ENCODE measurements around the gene ZNF330. TPM values are rescaled to one million over a fixed set of nuclear protein-coding genes. Genes with fewer than 3 reads are reported as not detected.
"Not testable (repeated sequence)": the region's sequence is repeated elsewhere in the genome, so short reads cannot be mapped to it uniquely, and the experiment has no call there.

ZNF330 gene
- total RNA-seq, 4 donors from 2014 or later = 31.2 to 44.9 (median 42.4) TPM

DNA sequence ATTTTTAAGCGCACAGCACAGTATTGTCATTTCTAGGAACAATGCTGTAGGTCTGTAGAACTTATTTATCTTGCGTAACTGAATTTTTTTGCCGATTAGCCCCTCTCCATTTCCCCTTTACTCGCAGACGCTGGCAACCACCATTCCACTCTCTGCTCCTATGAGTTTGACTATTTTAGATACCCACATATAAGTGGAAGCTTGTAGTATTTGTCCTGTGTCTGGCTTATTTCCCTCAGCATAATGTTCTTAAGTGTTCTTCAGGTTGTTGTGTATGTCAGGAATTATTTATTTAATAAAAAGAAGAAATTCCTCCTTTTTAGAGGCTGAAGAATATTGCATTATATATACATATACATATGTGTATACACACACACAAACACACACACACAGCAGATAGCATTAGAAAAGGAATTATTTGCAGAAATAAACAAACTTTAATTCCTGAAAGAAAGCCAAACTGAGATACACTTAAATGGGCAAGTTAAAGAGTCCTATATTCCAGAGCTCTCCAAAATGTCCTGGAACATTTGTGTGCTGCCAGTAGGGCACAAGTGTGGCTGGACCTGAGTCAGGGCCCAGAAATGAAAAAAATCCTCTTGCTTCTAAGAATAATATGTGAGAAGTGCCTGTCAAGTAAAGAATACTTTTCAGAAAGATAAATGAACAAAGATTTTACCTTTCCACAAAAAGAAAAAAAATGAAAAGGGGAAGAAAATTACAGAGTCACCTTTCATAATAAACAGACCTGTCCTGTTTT, 4.5 kb upstream of the ZNF330 start:
- Histone ChIP-seq H3K9me3 (no peaks in the 10 kb centered on the region), H3K36me3 (no peaks in the 10 kb centered on the region), H3K4me3 (no peak overlapping the region), H3K4me1 (peaks cover 0 to 23% (median 6%) of the 10 kb centered on the region in 3 donors), H3K27me3 (no peaks in the 10 kb centered on the region), H3K27ac (peak overlapping the region; percentile 18 to 58 (median 43))
- TF ChIP-seq, protein P1, sequence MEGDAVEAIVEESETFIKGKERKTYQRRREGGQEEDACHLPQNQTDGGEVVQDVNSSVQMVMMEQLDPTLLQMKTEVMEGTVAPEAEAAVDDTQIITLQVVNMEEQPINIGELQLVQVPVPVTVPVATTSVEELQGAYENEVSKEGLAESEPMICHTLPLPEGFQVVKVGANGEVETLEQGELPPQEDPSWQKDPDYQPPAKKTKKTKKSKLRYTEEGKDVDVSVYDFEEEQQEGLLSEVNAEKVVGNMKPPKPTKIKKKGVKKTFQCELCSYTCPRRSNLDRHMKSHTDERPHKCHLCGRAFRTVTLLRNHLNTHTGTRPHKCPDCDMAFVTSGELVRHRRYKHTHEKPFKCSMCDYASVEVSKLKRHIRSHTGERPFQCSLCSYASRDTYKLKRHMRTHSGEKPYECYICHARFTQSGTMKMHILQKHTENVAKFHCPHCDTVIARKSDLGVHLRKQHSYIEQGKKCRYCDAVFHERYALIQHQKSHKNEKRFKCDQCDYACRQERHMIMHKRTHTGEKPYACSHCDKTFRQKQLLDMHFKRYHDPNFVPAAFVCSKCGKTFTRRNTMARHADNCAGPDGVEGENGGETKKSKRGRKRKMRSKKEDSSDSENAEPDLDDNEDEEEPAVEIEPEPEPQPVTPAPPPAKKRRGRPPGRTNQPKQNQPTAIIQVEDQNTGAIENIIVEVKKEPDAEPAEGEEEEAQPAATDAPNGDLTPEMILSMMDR (IDR thresholded peaks at IDR 0.05) = no peak
- TF ChIP-seq EP300 (IDR thresholded peaks at IDR 0.05) = no peak
- TF ChIP-seq POLR2AphosphoS5 (IDR thresholded peaks at IDR 0.05) = no peak
- TF ChIP-seq POLR2A (IDR thresholded peaks at IDR 0.05) = no peak
- WGBS, 2 donors (ENCODE audit: low coverage in 1 of 2) = 25 to 42% methylated on average over 4 to 5 of the region's 5 CpGs
- ATAC-seq = no peak

DNA sequence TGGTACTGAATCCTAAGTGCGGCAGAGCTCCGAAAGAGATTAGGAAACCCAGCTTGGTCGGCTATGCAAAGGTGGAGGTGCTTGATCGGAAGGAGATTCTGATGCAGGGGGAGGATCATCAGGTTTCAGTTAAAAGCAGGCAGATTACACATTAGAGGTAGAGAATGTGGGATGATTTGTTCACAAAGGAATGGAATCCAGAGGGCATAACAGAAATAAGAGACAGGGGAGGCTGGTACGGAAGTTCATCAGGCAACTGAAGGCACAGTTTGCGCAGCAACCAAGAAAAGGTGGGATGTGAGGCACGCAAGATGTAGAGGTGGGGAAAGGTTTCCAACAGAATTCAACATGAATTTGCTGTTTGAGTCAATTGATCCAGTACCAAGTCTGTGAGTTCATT, 424 bp upstream of the ZNF330 start:
- no peak for ATAC-seq
- peak overlapping the region in 3 of 4 donors; percentile 94 to 97 (median 95) for H3K27ac ChIP-seq
- no peaks in the 10 kb centered on the region for H3K27me3 ChIP-seq
- 86 to 92% methylated on average over 6 to 7 of the region's 7 CpGs for WGBS, 2 donors (ENCODE audit: low coverage in 1 of 2)
- H3K4me1 ChIP-seq = peaks cover 0 to 45% (median 9%) of the 10 kb centered on the region in 3 donors
- no peaks in the 10 kb centered on the region for H3K9me3 ChIP-seq
- H3K36me3 ChIP-seq = peaks cover 5 to 15% of the 10 kb centered on the region in 2 donors
- peak overlapping the region; percentile 73 to 89 for H3K4me3 ChIP-seq
- no peak for TF ChIP-seq EP300 (IDR thresholded peaks at IDR 0.05)
- no peak for TF ChIP-seq POLR2AphosphoS5 (IDR thresholded peaks at IDR 0.05)

DNA sequence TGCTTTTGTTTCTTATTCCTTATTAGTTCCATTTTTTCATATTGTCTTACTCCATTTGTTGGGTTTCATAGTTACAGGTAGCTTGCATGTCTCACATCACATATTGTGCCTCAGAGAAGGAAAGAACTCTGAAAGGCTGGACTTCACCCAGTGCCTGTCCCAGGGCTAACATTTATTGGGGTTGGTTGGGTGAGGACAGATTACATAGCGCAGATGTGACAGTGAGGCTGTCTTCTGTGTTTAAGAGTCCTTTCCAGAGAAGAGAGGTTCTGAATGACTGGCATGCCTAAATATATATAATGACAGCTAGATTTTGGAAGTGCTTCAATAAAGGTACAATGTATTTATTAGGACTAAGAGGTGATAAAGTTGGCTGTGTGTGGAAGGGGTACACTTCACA, 2.7 kb downstream of the ZNF330 start:
- peaks cover 5 to 45% of the 10 kb centered on the region in 2 donors for H3K36me3 ChIP-seq
- H3K27ac ChIP-seq = no peak overlapping the region
- H3K9me3 ChIP-seq = no peaks in the 10 kb centered on the region
- H3K27me3 ChIP-seq = no peaks in the 10 kb centered on the region
- 100% methylated on average over 1 of the region's 1 CpG; no CpG with 5 or more reads in 1 of the 2 donors for WGBS, 2 donors (ENCODE audit: low coverage in 1 of 2)
- H3K4me1 ChIP-seq = peaks cover 0 to 29% (median 3%) of the 10 kb centered on the region in 3 donors
- no peak overlapping the region for H3K4me3 ChIP-seq
- ATAC-seq = no peak
- TF ChIP-seq POLR2A (IDR thresholded peaks at IDR 0.05) = no peak
- TF ChIP-seq, protein P1 (IDR thresholded peaks at IDR 0.05) = no peak
- no peak for TF ChIP-seq POLR2AphosphoS5 (IDR thresholded peaks at IDR 0.05)
- no peak for TF ChIP-seq EP300 (IDR thresholded peaks at IDR 0.05)

DNA sequence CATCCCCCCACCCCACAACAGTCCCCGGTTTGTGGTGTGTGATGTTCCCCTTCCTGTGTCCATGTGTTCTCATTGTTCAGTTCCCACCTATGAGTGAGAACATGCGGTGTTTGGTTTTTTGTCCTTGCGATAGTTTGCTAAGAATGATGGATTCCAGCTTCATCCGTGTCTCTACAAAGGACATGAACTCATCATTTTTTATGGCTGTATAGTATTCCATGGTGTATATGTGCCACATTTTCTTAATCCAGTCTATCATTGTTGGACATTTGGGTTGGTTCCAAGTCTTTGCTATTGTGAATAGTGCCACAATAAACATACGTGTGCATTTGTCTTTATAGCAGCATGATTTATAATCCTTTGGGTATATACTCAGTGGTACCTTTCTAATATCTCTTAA, 6.6 kb downstream of the ZNF330 start:
- not testable (repeated sequence) for H3K9me3 ChIP-seq, H3K27ac ChIP-seq, ATAC-seq, H3K27me3 ChIP-seq, H3K4me3 ChIP-seq
- H3K4me1 ChIP-seq = peaks cover 0 to 22% (median 3%) of the 10 kb centered on the region in 3 donors
- 95 to 98% methylated on average over 3 of the region's 5 CpGs for WGBS, 2 donors (ENCODE audit: low coverage in 1 of 2)
- H3K36me3 ChIP-seq = peaks cover 19 to 82% of the 10 kb centered on the region in 2 donors

DNA sequence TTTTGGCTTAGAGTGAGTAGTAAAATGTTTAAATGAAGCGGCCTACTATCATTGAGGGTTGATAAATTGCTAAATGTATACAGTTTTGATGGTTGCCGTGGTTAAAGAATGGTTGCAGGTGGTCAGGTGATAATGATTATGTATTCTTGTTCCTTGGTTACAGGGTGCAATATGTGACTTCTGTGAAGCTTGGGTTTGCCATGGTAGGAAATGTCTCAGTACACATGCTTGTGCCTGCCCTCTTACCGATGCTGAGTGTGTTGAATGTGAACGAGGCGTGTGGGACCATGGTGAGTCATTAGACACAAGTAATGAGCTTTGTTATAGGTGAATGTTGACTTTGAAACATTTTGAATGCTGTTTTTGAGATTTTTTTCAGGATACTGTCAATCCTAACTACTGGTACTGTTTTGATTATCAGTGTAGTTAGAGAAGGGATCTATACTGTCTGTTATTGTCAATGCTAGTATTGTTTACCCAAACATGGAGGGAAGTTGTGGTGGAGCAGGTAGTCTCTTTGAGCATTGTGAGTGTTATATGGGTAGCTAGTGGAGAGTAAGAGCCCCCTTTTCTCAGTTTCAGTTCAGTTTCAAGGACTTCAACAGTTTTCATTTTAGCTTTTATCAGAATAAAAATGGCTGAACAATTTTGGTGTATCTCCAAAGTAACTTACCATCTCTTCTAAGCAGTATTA, 8.9 kb downstream of the ZNF330 start:
- Histone ChIP-seq H3K27me3 (no peaks in the 10 kb centered on the region), H3K4me3 (no peak overlapping the region), H3K36me3 (peaks cover 25 to 91% of the 10 kb centered on the region in 2 donors), H3K4me1 (no peaks in the 10 kb centered on the region), H3K27ac (no peak overlapping the region), H3K9me3 (no peaks in the 10 kb centered on the region)
- ATAC-seq = no peak
- WGBS, 2 donors (ENCODE audit: low coverage in 1 of 2) = 84 to 86% methylated on average over 5 of the region's 5 CpGs
- TF ChIP-seq POLR2A (IDR thresholded peaks at IDR 0.05) (no peak), EP300 (IDR thresholded peaks at IDR 0.05) (no peak), POLR2AphosphoS5 (IDR thresholded peaks at IDR 0.05) (no peak)
- TF ChIP-seq, protein P1 (IDR thresholded peaks at IDR 0.05) = no peak
